Measurements from ENCODE around the gene CD209. TPM values are rescaled to one million over a fixed set of nuclear protein-coding genes. Genes with fewer than 3 reads are reported as not detected.

Gene CD209
- total and polyA plus RNA-seq, 2 experiments from 2014 or later: 0.35 TPM; not detected in 1

- peak; percentile 56 to 86 for TF ChIP-seq CTCF (conservative IDR thresholded peaks at IDR 0.05; ENCODE audit: low read depth in 2 of 2)
Observed at GRCh38 chr19:7748756-7749155, 1.4 kb upstream of the CD209 start (continued).

GRCh38 chr19:7748171-7748570 is 837 bp upstream of the CD209 start:
- Histone ChIP-seq H3F3A (replicated peaks; ENCODE audit: low read depth) (no peaks in the 10 kb centered on the region), H3K79me2 (replicated peaks; ENCODE audit: insufficient read depth) (no peaks in the 10 kb centered on the region), H3K9me2 (ENCODE audit: insufficient read depth) (0 out of 2 replicates have a peak, but pooled peaks cover 2% of the 10 kb centered on the region), H3K27me3 (ENCODE audit: insufficient read depth) (no peaks in the 10 kb centered on the region), H3K4me2 (no peak overlapping the region), H3K27ac (ENCODE audit: low read depth) (peak overlapping the region; percentile 9; the same call in 1 of the 2 replicates), H2AFZ (no peak overlapping the region), H3K4me1 (ENCODE audit: insufficient read depth) (peaks cover 12% of the 10 kb centered on the region; the same call in 1 of the 2 replicates), H4K20me1 (replicated peaks; ENCODE audit: insufficient read depth) (no peaks in the 10 kb centered on the region), H3K36me3 (ENCODE audit: insufficient read depth) (no peaks in the 10 kb centered on the region), H3K4me3 (no peak overlapping the region)
- Mint-ChIP-seq H3K9me3 (peaks cover 22% of the 10 kb centered on the region), H3K4me3 (no peak overlapping the region), H3K27ac (peak overlapping the region; percentile 39), H3K36me3 (ENCODE audit: low read depth) (peaks cover 11% of the 10 kb centered on the region), H3K4me1 (peaks cover 20% of the 10 kb centered on the region), H3K27me3 (ENCODE audit: insufficient read depth, low read depth, poor library complexity) (peaks cover 9% of the 10 kb centered on the region)
- ATAC-seq (no peak), DNase-seq (ENCODE audit: low spot score) (no peak)
- no peak for TF ChIP-seq ETS1 (IDR thresholded peaks at IDR 0.05)
- no peak for TF ChIP-seq CREB1 (CRISPR knock-in tag; IDR thresholded peaks at IDR 0.05; ENCODE audit: low read depth)
- TF ChIP-seq EZH2phosphoT487 (IDR thresholded peaks at IDR 0.05; ENCODE audit: unreplicated experiment): no peak
- no peak for TF ChIP-seq EZH2 (IDR thresholded peaks at IDR 0.05; ENCODE audit: low read depth, unreplicated experiment)
- no peak for TF ChIP-seq JUNB (IDR thresholded peaks at IDR 0.05; ENCODE audit: unreplicated experiment)
- TF ChIP-seq ZNF331 (CRISPR knock-in tag; IDR thresholded peaks at IDR 0.05; ENCODE audit: low read depth): no peak
- TF ChIP-seq NANOG (IDR thresholded peaks at IDR 0.05; ENCODE audit: borderline replicate concordance): no peak
- TF ChIP-seq POLR2AphosphoS5 (IDR thresholded peaks at IDR 0.05; ENCODE audit: low read depth): no peak
- TF ChIP-seq ZNF462 (CRISPR knock-in tag; IDR thresholded peaks at IDR 0.05): no peak
- TF ChIP-seq ZNF114 (CRISPR knock-in tag; IDR thresholded peaks at IDR 0.05): no peak
- TF ChIP-seq CTCF (conservative IDR thresholded peaks at IDR 0.05; ENCODE audit: low read depth in 2 of 2): no peak

Data from GM23338 (cell line).